MM.1S (cell line): ENCODE measurements around the gene RHBDD1.

Source experiments
- DNase-seq: peaks from one replicate; pipeline ENCODE4 v3.0.0-alpha.2; 2015
- H2AFZ ChIP-seq: fragments of 300-600 bp; sonication (generic); 2 replicates; pipeline ENCODE4 v1.6.0; 2016; ENCODE audit warnings: antibody characterized with exemption, low read length
- H3F3A ChIP-seq: fragments of 300-600 bp; sonication (generic); 2 replicates; pipeline ENCODE4 v1.6.1; 2016; ENCODE audit warnings: mild to moderate bottlenecking, antibody characterized with exemption, low read length, moderate library complexity, mixed read lengths; ENCODE audit not compliant: insufficient read depth
- H3K27ac ChIP-seq: fragments of 300-600 bp; sonication (generic); 2 replicates; pipeline ENCODE4 v1.5.1; 2016; ENCODE audit warnings: mild to moderate bottlenecking, low read length
- H3K27me3 ChIP-seq: fragments of 300-600 bp; sonication (generic); replicated peaks from 2 replicates; pipeline ENCODE4 v1.6.0; 2016; ENCODE audit warnings: low read length; ENCODE audit not compliant: insufficient read depth
- H3K36me3 ChIP-seq: fragments of 300-600 bp; sonication (generic); replicated peaks from 2 replicates; pipeline ENCODE4 v1.6.1; 2016; ENCODE audit warnings: mild to moderate bottlenecking, low read length, mixed read lengths; ENCODE audit not compliant: insufficient read depth
- H3K4me1 ChIP-seq: fragments of 300-600 bp; sonication (generic); 2 replicates; pipeline ENCODE4 v1.6.1; 2016; ENCODE audit warnings: low read length, mixed read lengths
- H3K4me2 ChIP-seq: fragments of 300-600 bp; sonication (generic); 2 replicates; pipeline ENCODE4 v1.6.0; 2016; ENCODE audit warnings: low read depth, low read length
- H3K4me3 ChIP-seq: fragments of 300-600 bp; sonication (generic); 2 replicates; pipeline ENCODE4 v1.5.1; 2016; ENCODE audit warnings: low read length, mixed read lengths
- H3K79me2 ChIP-seq: fragments of 300-600 bp; sonication (generic); 2 replicates; pipeline ENCODE4 v1.6.1; 2016; ENCODE audit warnings: mixed run types, low read length, mixed read lengths
- H3K9ac ChIP-seq: fragments of 300-600 bp; sonication (generic); 2 replicates; pipeline ENCODE4 v1.6.1; 2016; ENCODE audit warnings: low read length, mixed read lengths
- H3K9me2 ChIP-seq: fragments of 300-600 bp; sonication (generic); replicated peaks from 2 replicates; pipeline ENCODE4 v1.6.1; 2016; ENCODE audit warnings: mild to moderate bottlenecking, low read length, mixed read lengths; ENCODE audit not compliant: insufficient read depth
- H3K9me3 ChIP-seq: fragments of 300-600 bp; sonication (generic); replicated peaks from 2 replicates; pipeline ENCODE4 v1.6.1; 2016; ENCODE audit warnings: mild to moderate bottlenecking, low read length, mixed read lengths; ENCODE audit not compliant: insufficient read depth
- H4K20me1 ChIP-seq: fragments of 300-600 bp; sonication (generic); 2 replicates; pipeline ENCODE4 v1.6.1; 2016; ENCODE audit warnings: mild to moderate bottlenecking, low read length, moderate library complexity, mixed read lengths; ENCODE audit not compliant: insufficient read depth
- EZH2 ChIP-seq: fragments of 300-600 bp; sonication (generic); optimal IDR thresholded peaks from 2 replicates; pipeline ENCODE3; 2017; ENCODE audit warnings: low read depth, mild to moderate bottlenecking, antibody characterized with exemption, low read length, mixed read lengths
- EZH2phosphoT487 ChIP-seq: fragments of 300-600 bp; sonication (generic); IDR thresholded peaks from 2 replicates; pipeline ENCODE4 v1.6.1; 2018; ENCODE audit warnings: antibody characterized with exemption, low read length
- TF ChIP-seq, protein P1 (sequence below): fragments of 300-600 bp; sonication (generic); IDR thresholded peaks from 2 replicates; pipeline ENCODE4 v1.5.1; 2016; ENCODE audit warnings: antibody characterized with exemption, low read length, mixed read lengths

The RHBDD1 gene

DNA sequence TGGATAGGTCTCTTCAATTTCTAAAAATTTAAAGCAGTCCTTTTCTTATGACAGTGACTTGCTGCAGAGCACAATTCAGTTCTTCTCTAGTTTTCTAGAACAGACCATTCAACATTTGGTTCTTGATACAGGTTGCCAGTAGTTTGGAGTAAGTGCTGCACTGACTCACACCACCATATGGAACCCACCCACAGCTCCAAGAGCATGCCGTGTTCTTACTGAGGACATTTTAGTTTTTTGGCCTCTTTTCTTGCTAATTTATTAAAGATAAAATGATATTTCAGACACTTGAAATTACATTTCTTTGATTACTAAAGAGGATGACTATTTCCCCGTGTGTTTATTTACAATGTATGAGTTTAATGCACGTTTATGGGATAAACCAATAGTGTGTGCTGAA, 208.1 kb downstream of the RHBDD1 start:
- Histone ChIP-seq H2AFZ (no peak overlapping the region), H3K9me2 (no peaks in the 10 kb centered on the region), H3F3A (no peaks in the 10 kb centered on the region), H3K4me2 (no peak overlapping the region), H3K79me2 (no peaks in the 10 kb centered on the region), H3K36me3 (no peaks in the 10 kb centered on the region), H3K27me3 (no peaks in the 10 kb centered on the region), H3K27ac (no peak overlapping the region), H3K9ac (no peak overlapping the region), H3K4me1 (no peaks in the 10 kb centered on the region; the same call in 1 of the 2 replicates), H3K4me3 (no peak overlapping the region), H4K20me1 (no peaks in the 10 kb centered on the region), H3K9me3 (no peaks in the 10 kb centered on the region)
- no peak for DNase-seq
- TF ChIP-seq EZH2 (no peak), EZH2phosphoT487 (no peak)
- TF ChIP-seq, protein P1, sequence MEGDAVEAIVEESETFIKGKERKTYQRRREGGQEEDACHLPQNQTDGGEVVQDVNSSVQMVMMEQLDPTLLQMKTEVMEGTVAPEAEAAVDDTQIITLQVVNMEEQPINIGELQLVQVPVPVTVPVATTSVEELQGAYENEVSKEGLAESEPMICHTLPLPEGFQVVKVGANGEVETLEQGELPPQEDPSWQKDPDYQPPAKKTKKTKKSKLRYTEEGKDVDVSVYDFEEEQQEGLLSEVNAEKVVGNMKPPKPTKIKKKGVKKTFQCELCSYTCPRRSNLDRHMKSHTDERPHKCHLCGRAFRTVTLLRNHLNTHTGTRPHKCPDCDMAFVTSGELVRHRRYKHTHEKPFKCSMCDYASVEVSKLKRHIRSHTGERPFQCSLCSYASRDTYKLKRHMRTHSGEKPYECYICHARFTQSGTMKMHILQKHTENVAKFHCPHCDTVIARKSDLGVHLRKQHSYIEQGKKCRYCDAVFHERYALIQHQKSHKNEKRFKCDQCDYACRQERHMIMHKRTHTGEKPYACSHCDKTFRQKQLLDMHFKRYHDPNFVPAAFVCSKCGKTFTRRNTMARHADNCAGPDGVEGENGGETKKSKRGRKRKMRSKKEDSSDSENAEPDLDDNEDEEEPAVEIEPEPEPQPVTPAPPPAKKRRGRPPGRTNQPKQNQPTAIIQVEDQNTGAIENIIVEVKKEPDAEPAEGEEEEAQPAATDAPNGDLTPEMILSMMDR: no peak
